HG03064 (cell line): ENCODE results near the gene KRTAP2-1.
"Not testable (repeated sequence)": the region's sequence is repeated elsewhere in the genome, so short reads cannot be mapped to it uniquely, and the experiment has no call there.

Experiments
- ATAC-seq: cut with Tn5 transposase; IDR thresholded peaks from one replicate; pipeline ENCODE4 v1.9.1; 2021; ENCODE audit warnings: low read depth; ENCODE audit not compliant: unreplicated experiment

Gene KRTAP2-1, protein sequence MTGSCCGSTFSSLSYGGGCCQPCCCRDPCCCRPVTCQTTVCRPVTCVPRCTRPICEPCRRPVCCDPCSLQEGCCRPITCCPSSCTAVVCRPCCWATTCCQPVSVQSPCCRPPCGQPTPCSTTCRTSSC

DNA sequence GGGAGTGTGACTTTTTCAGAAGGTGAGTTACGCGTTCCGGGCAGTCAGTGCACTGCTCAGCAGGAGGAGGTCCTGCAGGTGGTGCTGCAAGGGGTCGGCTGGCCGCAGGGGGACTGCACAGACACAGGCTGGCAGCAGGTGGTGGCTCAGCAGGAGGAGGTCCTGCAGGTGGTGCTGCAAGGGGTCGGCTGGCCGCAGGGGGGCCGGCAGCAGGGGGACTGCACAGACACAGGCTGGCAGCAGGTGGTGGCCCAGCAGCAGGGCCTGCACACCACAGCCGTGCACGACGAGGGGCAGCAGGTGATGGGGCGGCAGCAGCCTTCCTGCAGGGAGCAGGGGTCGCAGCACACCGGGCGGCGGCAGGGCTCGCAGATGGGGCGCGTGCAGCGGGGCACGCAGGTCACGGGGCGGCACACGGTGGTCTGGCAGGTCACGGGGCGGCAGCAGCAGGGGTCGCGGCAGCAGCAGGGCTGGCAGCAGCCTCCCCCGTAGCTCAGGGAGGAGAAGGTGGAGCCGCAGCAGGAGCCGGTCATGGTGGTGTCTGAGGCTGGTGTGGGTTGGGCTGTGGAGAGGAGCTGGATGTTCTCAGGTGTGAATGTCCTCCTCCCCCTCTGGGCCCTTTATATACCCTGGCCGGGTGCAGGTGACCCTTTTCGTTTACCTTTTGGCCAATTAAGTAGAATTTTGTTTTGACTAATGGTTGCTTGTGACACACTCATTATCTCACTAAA, at the start of gene KRTAP2-1:
KRTAP2-1 (minus strand) TSS at position 582 of the 731 bp plus-strand sequence; CDS start at position 533, 49 bp downstream.
- ATAC-seq = not testable (repeated sequence)

DNA sequence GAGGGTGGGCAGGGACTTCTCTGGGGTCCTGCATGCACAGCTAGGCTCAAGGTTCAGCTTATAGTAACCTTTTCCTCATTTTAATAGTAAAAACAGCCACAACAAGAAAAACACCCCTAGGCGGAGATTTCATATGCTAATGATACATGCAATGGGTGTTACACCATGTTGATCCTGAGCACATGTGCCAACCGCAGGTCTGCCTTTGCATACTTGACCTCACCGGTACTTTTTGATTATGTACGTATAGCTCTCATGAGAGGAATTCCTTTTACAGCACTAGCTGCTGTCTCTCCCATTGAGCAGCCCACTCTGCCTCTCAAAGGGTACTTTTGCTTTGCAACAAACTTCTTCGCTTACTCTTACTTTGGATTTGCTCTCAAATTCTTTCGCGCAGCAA, 48.9 kb upstream of the KRTAP2-1 start:
- no peak for ATAC-seq

DNA sequence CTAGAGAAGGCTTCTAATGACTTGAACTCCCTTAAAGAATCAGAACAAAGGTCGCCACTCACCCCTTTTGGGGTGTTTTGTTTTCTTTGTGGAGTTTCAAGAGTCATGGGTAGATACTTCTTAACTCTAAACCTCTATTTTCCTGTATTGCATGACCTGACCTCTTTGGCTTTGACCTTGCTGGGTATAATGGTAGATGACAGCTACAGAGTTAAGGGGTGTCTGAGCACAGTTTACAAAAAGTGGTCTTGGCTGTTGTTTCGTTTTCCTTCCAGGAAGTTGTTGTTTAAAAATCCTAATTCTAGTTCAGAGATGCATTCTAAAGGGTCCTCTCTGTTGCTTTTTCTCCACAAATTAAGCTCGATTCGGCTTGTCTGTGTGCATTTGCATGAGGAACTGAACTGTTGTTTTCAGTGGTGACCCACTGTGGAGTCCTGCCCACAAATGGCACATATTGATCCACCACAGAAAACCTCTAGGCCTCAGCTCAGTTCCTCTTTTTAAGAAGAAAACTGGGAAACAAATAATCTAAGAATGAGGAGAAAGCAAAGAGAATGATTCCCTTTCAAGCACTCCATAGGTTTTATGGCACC, 41.7 kb upstream of the KRTAP2-1 start:
- not testable (repeated sequence) for ATAC-seq

DNA sequence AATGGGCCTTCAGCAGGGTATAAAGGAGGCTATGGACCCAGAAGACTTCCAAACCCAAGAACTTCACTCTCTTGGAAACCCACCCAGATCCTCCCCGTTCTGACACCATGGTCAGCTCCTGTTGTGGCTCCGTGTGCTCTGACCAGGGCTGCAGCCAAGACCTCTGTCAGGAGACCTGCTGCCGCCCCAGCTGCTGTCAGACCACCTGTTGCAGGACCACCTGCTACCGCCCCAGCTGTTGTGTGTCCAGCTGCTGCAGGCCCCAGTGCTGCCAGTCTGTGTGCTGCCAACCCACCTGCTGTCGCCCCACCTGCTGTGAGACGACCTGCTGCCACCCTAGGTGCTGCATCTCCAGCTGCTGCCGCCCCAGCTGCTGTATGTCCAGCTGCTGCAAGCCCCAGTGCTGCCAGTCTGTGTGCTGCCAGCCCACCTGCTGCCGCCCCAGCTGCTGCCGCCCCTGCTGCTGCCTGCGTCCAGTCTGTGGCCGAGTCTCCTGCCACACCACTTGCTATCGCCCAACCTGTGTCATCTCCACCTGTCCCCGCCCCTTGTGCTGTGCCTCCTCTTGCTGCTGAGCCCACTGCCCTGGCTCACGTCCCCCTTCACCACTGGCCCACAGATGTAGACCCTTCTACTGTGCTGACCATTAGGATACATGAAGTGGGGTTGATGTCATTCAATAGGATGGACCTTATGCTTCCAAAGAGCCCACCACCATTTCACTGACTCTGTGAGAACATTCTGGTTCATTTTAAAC, 37.2 kb upstream of the KRTAP2-1 start, which contains the start of gene KRTAP4-7:
KRTAP4-7 (plus strand) TSS at position 51 of the 757 bp plus-strand sequence; CDS start at position 108, 57 bp downstream.
- not testable (repeated sequence) for ATAC-seq

DNA sequence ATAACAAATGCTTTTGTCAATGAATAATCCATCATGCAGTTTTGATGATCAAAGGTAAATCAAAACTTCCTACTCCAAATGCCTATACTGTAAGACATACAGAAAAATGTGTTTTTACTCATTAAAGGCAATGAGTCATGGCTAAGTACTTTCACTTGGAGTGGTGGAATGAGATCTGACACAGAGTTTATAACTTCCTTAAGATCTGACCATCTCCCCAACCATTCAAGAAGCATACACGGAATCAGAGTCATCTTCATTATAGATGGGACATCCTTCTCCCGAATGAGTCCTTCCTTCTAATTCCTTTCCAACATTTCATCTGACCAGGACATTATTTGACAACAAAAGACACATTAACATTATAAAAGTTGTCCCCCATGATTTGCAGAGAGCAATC, 36.3 kb upstream of the KRTAP2-1 start:
- ATAC-seq = not testable (repeated sequence)

DNA sequence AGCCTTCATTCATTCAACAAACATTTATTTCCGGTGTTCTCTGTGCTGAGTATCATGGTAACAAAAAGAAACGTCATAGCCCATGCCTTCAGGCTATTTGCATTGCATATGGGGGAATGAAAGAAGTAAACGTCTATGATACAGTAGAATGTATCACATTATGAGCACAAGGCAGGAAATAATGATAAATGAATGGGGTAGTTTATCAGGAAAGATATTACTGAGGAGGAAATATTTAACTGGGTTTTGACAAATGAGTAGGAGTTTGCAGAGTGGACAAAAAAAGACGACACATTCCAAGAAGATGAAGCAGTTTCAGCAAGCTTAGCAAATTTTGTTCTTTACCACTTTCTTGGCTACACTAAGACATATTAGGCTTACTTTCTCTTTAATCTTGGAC, 35.5 kb upstream of the KRTAP2-1 start:
- no peak for ATAC-seq

DNA sequence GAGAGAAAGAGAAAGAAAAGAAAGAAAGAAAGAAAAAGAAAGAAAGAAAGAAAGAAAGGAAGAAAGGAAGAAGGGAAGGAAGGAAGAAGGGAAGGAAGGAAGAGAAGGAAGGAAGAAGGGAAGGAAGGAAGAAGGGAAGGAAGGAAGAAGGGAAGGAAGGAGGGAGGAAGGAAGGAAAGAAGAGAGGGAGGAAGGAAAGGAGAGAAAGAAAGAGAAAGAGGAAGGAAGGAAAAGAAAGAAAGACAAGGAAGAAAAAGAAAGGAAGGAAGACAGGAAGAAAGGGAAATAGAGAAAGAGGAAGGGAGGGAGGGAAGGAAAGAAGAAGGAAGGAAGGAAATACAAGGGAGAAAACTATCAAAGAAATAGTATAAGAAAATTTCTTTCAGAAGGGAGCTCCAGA, 29.7 kb upstream of the KRTAP2-1 start:
- no peak for ATAC-seq

DNA sequence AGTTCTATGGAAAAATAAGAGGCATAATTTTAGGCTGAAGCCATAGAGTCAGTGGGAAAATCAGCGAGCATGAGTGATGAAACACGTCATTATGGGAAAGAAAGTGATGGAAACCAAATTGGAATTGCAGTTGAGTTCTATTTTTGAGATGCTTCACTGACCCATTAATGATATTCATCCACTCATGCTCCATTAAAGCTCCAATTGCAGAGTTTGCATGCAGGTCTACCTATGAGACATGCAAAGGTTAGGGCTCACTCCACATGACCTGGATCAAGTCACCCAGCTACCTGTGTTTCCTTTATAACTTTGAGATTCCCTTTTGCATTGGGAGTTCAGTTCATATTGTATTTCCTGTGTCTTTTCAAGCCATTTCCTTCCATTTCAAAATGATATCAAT, 26.6 kb upstream of the KRTAP2-1 start:
- ATAC-seq = no peak

DNA sequence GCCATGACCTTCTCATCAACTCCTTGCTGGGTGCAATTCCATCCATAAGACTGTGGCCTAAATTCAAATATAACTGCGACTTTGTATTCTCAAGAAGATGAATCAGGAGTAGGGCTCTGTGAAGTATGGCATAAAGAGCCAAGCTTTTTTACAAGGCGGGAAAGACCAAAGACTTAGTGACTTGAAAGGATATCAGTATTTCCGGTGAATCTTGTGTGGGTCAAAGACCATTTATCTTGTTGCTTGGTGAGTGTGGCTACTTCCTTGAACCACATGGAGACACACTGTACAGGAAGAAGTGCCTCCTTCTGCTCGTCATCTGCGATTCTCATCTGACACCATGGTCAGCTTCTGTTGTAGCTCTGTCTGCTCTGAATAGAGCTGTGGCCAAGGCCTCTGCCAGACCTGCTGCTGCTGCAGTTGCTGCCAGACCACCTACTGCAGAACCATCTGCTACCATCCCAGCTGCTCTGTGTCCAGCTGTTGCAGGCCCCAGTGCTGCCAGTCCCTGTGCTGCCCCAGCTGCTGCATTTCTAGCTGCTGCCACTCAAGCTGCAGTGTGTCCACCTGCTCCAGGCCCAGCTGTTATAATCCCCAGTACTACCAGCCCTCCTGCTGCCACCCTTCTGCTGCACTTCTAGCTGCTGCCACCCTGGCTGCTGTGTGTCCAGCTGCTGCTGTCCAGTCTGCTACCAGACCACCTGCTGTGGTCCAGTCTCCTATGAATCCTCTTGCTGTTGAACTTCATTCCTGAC, 24.7 kb upstream of the KRTAP2-1 start:
- no peak for ATAC-seq

DNA sequence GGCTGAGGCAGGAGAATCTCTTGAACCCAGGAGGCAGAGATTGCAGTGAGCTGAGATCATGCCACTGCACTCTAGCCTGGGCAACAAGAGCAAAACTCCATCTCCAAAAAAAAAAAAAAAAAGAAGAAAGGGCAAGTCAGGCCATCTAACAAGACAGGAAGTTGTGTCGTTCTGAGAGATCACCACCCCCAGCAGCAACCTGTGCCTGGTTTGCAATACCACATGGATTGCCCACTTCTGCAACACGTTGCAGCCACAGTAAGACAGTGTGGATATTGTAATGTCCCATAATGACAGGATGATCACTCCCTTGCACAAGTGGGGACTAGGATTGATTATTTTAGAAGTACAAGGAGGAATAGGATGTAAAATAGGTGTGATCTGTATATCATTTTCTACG, 21.9 kb upstream of the KRTAP2-1 start:
- ATAC-seq = no peak

DNA sequence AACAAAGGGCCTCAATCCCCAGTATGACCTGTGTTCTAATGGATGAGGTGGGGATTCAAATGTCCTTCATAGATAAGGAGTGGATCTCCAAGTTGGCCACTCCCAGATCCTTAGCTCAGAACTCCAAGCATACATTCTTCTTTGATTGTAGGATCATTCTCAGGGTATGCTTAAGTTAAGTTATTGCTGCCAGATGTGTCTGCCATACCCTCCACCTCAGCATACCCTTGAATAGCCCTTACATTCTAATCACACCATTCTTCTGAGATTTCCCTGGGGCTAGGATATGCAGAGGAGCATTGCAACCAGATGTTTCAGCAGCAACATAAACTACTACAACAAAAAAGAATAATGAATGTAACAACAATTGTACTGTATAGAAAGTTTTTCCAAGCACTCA, 20.2 kb upstream of the KRTAP2-1 start:
- ATAC-seq = no peak

DNA sequence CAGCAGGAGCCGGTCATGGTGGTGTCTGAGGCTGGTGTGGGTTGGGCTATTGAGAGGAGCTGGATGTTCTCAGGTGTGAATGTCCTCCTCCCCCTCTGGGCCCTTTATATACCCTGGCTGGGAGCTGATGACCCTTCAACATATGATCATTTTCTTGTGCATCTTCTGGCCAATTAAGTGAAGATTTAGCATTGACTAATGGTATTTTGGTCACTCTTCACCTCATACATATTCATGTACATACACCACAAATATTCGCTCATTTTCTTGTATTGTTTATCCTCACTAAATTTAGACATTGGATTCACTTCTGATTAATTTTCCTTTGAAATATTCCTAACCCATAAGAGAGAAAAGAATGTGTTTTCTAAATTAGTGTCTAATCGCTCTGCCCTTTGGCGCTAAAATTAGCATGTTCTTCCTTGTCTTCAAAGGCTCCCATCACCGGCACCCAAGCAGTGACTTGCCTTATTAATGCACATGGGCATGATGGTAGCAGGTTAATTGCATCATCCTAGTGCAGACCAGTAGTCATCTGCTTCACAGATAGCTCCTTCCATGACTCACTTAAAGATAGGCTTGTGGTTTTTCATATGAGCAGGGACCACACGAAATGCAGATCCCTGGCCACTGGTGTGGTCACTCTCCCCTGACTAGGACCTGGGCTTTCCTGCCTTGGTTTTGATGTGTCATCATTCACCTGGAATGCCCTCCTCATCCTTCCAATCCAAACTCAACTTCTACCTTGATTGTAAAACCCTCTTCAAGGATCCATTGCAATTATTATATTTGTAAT, 18.9 kb upstream of the KRTAP2-1 start, which contains the start of gene KRTAP2-4:
KRTAP2-4 (minus strand) TSS at position 51 of the 796 bp plus-strand sequence; CDS start at position 17, 34 bp downstream.
- no peak for ATAC-seq

DNA sequence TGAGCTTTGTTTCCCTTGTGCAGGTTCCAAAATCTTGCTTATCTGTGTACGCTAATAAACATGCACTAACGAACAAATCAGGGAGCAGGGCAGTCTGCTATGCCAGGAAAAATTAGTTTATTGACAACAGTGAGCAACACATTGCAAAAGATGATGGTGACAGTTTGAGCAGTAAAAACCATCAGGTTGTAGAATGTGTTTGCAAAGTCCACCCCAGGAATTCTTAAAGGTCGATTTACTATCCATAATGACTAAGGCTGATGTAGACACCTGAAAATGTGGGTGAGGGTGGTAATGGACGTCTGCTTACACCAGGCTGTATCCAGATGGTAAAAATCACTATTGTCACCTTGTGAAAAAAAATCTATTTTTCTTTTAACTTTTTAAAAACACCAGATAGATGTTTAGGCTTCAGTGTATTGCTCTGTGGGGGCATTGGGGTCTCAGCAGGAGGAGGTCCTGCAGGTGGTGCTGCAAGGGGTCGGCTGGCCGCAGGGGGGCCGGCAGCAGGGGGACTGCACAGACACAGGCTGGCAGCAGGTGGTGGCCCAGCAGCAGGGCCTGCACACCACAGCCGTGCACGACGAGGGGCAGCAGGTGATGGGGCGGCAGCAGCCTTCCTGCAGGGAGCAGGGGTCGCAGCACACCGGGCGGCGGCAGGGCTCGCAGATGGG, 18.0 kb upstream of the KRTAP2-1 start:
- not testable (repeated sequence) for ATAC-seq

DNA sequence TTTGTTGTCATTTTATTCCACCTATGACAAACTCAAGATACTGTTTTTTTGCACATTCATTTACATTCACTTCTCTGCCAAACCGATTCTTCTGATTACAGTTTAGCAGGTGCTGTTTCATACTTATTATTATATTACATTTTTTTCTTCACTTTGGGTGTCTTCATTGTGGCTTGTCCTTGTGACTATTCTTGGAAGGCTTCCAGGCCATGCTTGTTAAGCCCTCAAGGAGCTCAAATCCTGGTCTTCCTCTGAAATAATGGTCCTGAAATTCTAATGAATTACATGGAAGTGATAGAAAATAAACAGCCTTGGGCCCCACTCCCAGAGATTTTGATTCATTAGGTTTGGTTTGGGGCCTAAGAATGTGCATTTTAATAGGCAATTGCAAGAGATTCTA, 17.2 kb upstream of the KRTAP2-1 start:
- ATAC-seq = no peak

DNA sequence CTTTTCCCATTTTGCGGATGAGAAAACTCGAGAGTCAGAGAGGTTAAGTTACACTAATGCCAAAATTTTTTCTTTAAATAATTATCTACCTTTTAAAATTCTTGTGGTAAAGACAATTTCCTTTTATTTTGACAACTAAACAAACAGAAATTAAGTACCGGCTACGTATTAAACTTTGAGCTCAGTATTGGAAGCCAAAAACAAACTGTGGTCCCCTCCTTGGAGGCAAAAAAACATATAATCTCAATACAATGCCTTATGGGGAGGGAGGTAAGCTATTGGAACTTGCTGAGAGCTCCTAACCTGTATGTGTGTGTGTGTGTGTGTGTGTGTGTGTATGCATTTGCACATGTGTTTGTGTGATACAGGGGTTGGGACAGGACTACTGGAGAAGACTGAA, 16.3 kb upstream of the KRTAP2-1 start:
- ATAC-seq = no peak

DNA sequence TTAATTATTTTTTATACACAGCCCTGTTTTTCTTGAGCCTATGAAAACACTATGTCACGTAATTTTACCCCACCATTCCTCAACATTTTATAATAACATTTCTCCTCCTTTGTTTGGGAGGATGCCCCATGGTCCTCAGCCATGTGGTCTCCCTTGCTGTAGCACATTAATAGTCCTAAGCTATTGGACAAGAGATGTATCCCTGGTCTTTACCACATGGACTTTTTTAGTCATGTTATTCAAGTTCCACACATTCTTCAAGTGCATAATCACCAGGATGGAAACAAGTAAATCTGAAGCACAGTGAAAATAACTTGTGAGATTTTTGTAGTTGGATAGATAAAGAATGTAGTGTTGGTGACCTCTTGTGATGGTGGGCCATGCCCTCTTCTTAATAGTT, 14.8 kb upstream of the KRTAP2-1 start:
- no peak for ATAC-seq

DNA sequence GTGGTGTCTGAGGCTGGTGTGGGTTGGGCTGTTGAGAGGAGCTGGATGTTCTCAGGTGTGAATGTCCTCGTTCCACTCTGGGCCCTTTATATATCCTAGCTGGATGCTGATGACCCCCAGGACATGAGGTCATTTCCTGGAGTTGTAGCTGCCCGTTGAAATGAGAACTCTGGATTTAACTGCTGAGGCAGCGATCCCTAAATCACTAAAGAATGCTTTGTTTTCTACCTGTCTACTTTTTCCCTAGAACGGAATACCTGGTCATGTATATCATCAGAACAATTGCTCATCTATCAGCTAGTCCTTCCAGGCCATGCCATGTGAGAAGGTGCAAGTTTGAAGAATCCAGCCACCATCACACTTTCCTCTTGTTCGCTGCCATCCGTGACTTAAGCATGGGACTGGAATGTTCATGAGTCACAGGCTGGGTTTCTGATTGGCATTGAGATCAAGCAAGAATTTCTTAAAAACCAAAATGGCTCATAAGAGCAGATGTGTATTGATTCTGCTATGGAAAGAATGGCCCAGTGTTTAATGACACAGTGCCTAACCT, 13.0 kb upstream of the KRTAP2-1 start, which contains the start of gene KRTAP2-3:
KRTAP2-3 (minus strand) TSS at position 63 of the 553 bp plus-strand sequence. CDS start 64 bp downstream, outside the sequence.
- no peak for ATAC-seq

DNA sequence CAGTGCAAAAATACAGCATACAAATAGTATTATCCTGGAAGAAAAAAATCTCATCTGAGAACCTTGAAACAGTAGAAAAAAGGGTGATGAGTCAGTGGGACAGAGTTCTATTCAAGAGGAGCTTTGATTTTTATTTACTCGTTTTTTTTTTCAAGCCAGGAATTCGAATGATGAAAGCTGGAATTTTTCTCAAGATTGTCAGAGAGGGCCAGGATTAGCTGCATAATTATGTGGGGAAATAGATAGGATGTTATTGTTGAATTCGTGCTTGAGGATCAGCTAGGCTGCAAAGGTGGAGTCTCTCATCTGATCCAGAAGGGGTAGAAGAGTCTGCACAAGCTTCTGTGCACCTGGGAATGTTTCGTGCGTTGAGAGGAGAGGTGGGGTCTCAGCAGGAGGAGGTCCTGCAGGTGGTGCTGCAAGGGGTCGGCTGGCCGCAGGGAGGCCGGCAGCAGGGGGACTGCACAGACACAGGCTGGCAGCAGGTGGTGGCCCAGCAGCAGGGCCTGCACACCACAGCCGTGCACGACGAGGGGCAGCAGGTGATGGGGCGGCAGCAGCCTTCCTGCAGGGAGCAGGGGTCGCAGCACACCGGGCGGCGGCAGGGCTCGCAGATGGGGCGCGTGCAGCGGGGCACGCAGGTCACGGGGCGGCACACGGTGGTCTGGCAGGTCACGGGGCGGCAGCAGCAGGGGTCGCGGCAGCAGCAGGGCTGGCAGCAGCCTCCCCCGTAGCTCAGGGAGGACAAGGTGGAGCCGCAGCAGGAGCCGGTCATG, 12.3 kb upstream of the KRTAP2-1 start:
- ATAC-seq = not testable (repeated sequence)
